ENCODE measurements around the gene CACNB4. TPM values are rescaled to one million over a fixed set of nuclear protein-coding genes. Genes with fewer than 3 reads are reported as not detected.
"Not testable (repeated sequence)": the region's sequence is repeated elsewhere in the genome, so short reads cannot be mapped to it uniquely, and the experiment has no call there.

Gene CACNB4
- total and polyA plus RNA-seq, 5 donors, result 0.25 to 1.5 (median 0.86) TPM

- WGBS, result 52% methylated on average over 7 of the region's 7 CpGs
- intact Hi-C loops (cut with DNase I), result no loop called here
- ATAC-seq (no peak), DNase-seq (no peak)
- Histone ChIP-seq H3K9me3 (ENCODE audit: control insufficient read depth, low read length) (no peaks in the 10 kb centered on the region), H3K27me3 (ENCODE audit: control insufficient read depth, insufficient read depth) (no peaks in the 10 kb centered on the region), H3K4me3 (ENCODE audit: low read length) (no peak overlapping the region), H3K27ac (ENCODE audit: low read length) (no peak overlapping the region), H3K4me1 (ENCODE audit: control insufficient read depth, insufficient read depth, low read length) (no peaks in the 10 kb centered on the region)
Observed at GRCh38 chr2:152016181-152017120, 82.4 kb downstream of the CACNB4 start.

- no peak overlapping the region for H3K27ac ChIP-seq (ENCODE audit: low read length)
- no peak for DNase-seq
- intact Hi-C loops (cut with DNase I), result no loop called here
- no peaks in the 10 kb centered on the region for H3K4me1 ChIP-seq (ENCODE audit: control insufficient read depth, insufficient read depth, low read length)
- no peak overlapping the region for H3K4me3 ChIP-seq (ENCODE audit: low read length)
- 76% methylated on average over 5 of the region's 5 CpGs for WGBS
- no peaks in the 10 kb centered on the region for H3K27me3 ChIP-seq (ENCODE audit: control insufficient read depth, insufficient read depth)
- ATAC-seq, result no peak
- no peaks in the 10 kb centered on the region for H3K9me3 ChIP-seq (ENCODE audit: control insufficient read depth, low read length)
Observed at GRCh38 chr2:152015552-152015951, 83.3 kb downstream of the CACNB4 start.

GRCh38 chr2:152012697-152013096, 86.1 kb downstream of the CACNB4 start:
- intact Hi-C loops (cut with DNase I), result no loop called here
- no peaks in the 10 kb centered on the region for H3K27me3 ChIP-seq (ENCODE audit: control insufficient read depth, insufficient read depth)
- H3K4me1 ChIP-seq (ENCODE audit: control insufficient read depth, insufficient read depth, low read length), result no peaks in the 10 kb centered on the region
- no peak overlapping the region for H3K4me3 ChIP-seq (ENCODE audit: low read length)
- H3K9me3 ChIP-seq (ENCODE audit: control insufficient read depth, low read length), result no peaks in the 10 kb centered on the region
- no peak for DNase-seq
- no peak for ATAC-seq
- no peak overlapping the region for H3K27ac ChIP-seq (ENCODE audit: low read length)
- WGBS, result 78% methylated on average over 1 of the region's 1 CpG

- H3K4me1 ChIP-seq (ENCODE audit: control insufficient read depth, insufficient read depth, low read length), result no peaks in the 10 kb centered on the region
- H3K9me3 ChIP-seq (ENCODE audit: control insufficient read depth, low read length), result no peaks in the 10 kb centered on the region
- no peak for ATAC-seq
- H3K27me3 ChIP-seq (ENCODE audit: control insufficient read depth, insufficient read depth), result no peaks in the 10 kb centered on the region
- no peak overlapping the region for H3K4me3 ChIP-seq (ENCODE audit: low read length)
- WGBS, result 81% methylated on average over 2 of the region's 2 CpGs
- intact Hi-C loops (cut with DNase I), result no loop called here
- no peak overlapping the region for H3K27ac ChIP-seq (ENCODE audit: low read length)
- DNase-seq, result no peak
Observed at GRCh38 chr2:152011724-152012123, 87.1 kb downstream of the CACNB4 start.

- intact Hi-C loops (cut with DNase I), result loop anchor here in 1 of 4 donors (10.0 kb wide), 1 partner anchor 181 kb away; the partner anchor contains the start of gene ARL5A
- no peak for ATAC-seq
- Histone ChIP-seq H3K27ac (ENCODE audit: low read length) (no peak overlapping the region), H3K27me3 (ENCODE audit: control insufficient read depth, insufficient read depth) (no peaks in the 10 kb centered on the region), H3K4me1 (ENCODE audit: control insufficient read depth, insufficient read depth, low read length) (no peaks in the 10 kb centered on the region), H3K9me3 (ENCODE audit: control insufficient read depth, low read length) (no peaks in the 10 kb centered on the region), H3K4me3 (ENCODE audit: low read length) (no peak overlapping the region)
- 62% methylated on average over 4 of the region's 4 CpGs for WGBS
- no peak for DNase-seq
Observed at GRCh38 chr2:152005607-152006006, 93.2 kb downstream of the CACNB4 start.

GRCh38 chr2:152003283-152003682, 95.6 kb downstream of the CACNB4 start:
- not testable (repeated sequence) for ATAC-seq; H3K4me1 ChIP-seq (ENCODE audit: control insufficient read depth, insufficient read depth, low read length); H3K4me3 ChIP-seq (ENCODE audit: low read length); H3K9me3 ChIP-seq (ENCODE audit: control insufficient read depth, low read length); DNase-seq; H3K27ac ChIP-seq (ENCODE audit: low read length); H3K27me3 ChIP-seq (ENCODE audit: control insufficient read depth, insufficient read depth)
- 73% methylated on average over 5 of the region's 5 CpGs for WGBS
- intact Hi-C loops (cut with DNase I), result loop anchor here in 1 of 4 donors (10.0 kb wide), 1 partner anchor 178 kb away; the partner anchor contains the start of gene ARL5A

- Histone ChIP-seq H3K9me3 (ENCODE audit: control insufficient read depth, low read length) (no peaks in the 10 kb centered on the region), H3K27ac (ENCODE audit: low read length) (no peak overlapping the region), H3K4me3 (ENCODE audit: low read length) (no peak overlapping the region), H3K4me1 (ENCODE audit: control insufficient read depth, insufficient read depth, low read length) (no peaks in the 10 kb centered on the region), H3K27me3 (ENCODE audit: control insufficient read depth, insufficient read depth) (no peaks in the 10 kb centered on the region)
- ATAC-seq, result peak; percentile 67 to 74
- intact Hi-C loops (cut with DNase I), result no loop called here
- 49% methylated on average over 6 of the region's 6 CpGs for WGBS
- DNase-seq, result peak; percentile 24 to 67 (median 65)
Observed at GRCh38 chr2:151999053-151999452, 99.8 kb downstream of the CACNB4 start.

GRCh38 chr2:151996243-151997003, 102.4 kb downstream of the CACNB4 start:
- ATAC-seq, result no peak
- Histone ChIP-seq H3K27ac (ENCODE audit: low read length) (no peak overlapping the region), H3K4me3 (ENCODE audit: low read length) (no peak overlapping the region), H3K9me3 (ENCODE audit: control insufficient read depth, low read length) (no peaks in the 10 kb centered on the region), H3K27me3 (ENCODE audit: control insufficient read depth, insufficient read depth) (no peaks in the 10 kb centered on the region), H3K4me1 (ENCODE audit: control insufficient read depth, insufficient read depth, low read length) (no peaks in the 10 kb centered on the region)
- intact Hi-C loops (cut with DNase I), result no loop called here
- no peak for DNase-seq
- WGBS, result 80% methylated on average over 2 of the region's 2 CpGs

- WGBS, result 94% methylated on average over 2 of the region's 2 CpGs
- no peaks in the 10 kb centered on the region for H3K4me1 ChIP-seq (ENCODE audit: control insufficient read depth, insufficient read depth, low read length)
- no peak overlapping the region for H3K4me3 ChIP-seq (ENCODE audit: low read length)
- intact Hi-C loops (cut with DNase I), result no loop called here
- H3K27me3 ChIP-seq (ENCODE audit: control insufficient read depth, insufficient read depth), result no peaks in the 10 kb centered on the region
- no peaks in the 10 kb centered on the region for H3K9me3 ChIP-seq (ENCODE audit: control insufficient read depth, low read length)
- no peak for ATAC-seq
- no peak for DNase-seq
- no peak overlapping the region for H3K27ac ChIP-seq (ENCODE audit: low read length)
Observed at GRCh38 chr2:151995161-151995557, 103.7 kb downstream of the CACNB4 start.

GRCh38 chr2:151994178-151994577, 104.7 kb downstream of the CACNB4 start:
- H3K27me3 ChIP-seq (ENCODE audit: control insufficient read depth, insufficient read depth); ATAC-seq; H3K4me1 ChIP-seq (ENCODE audit: control insufficient read depth, insufficient read depth, low read length); H3K9me3 ChIP-seq (ENCODE audit: control insufficient read depth, low read length); H3K4me3 ChIP-seq (ENCODE audit: low read length); DNase-seq; intact Hi-C loops (cut with DNase I); H3K27ac ChIP-seq (ENCODE audit: low read length): not testable (repeated sequence)
- WGBS, result 95% methylated on average over 8 of the region's 8 CpGs

- 78% methylated on average over 1 of the region's 1 CpG for WGBS
- no peaks in the 10 kb centered on the region for H3K9me3 ChIP-seq (ENCODE audit: control insufficient read depth, low read length)
- DNase-seq (no peak), ATAC-seq (no peak)
- intact Hi-C loops (cut with DNase I), result no loop called here
- no peak overlapping the region for H3K27ac ChIP-seq (ENCODE audit: low read length)
- no peaks in the 10 kb centered on the region for H3K27me3 ChIP-seq (ENCODE audit: control insufficient read depth, insufficient read depth)
- no peaks in the 10 kb centered on the region for H3K4me1 ChIP-seq (ENCODE audit: control insufficient read depth, insufficient read depth, low read length)
- H3K4me3 ChIP-seq (ENCODE audit: low read length), result no peak overlapping the region
Observed at GRCh38 chr2:151991010-151991409, 107.8 kb downstream of the CACNB4 start.
